ENCODE results near the gene A1CF. TPM values are rescaled to one million over a fixed set of nuclear protein-coding genes. Genes with fewer than 3 reads are reported as not detected.

A1CF gene, protein sequence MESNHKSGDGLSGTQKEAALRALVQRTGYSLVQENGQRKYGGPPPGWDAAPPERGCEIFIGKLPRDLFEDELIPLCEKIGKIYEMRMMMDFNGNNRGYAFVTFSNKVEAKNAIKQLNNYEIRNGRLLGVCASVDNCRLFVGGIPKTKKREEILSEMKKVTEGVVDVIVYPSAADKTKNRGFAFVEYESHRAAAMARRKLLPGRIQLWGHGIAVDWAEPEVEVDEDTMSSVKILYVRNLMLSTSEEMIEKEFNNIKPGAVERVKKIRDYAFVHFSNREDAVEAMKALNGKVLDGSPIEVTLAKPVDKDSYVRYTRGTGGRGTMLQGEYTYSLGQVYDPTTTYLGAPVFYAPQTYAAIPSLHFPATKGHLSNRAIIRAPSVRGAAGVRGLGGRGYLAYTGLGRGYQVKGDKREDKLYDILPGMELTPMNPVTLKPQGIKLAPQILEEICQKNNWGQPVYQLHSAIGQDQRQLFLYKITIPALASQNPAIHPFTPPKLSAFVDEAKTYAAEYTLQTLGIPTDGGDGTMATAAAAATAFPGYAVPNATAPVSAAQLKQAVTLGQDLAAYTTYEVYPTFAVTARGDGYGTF
- 100 to 1,000 TPM; 101 to 261 (median 171) TPM for total RNA-seq
- long read RNA-seq, full-length matches to known transcripts = 14 of 62 reads
- long read RNA-seq, partial matches to known transcripts = 34 of 62 reads
- long read RNA-seq, other reads (novel, unspliced or antisense) = 14 of 62 reads

DNA sequence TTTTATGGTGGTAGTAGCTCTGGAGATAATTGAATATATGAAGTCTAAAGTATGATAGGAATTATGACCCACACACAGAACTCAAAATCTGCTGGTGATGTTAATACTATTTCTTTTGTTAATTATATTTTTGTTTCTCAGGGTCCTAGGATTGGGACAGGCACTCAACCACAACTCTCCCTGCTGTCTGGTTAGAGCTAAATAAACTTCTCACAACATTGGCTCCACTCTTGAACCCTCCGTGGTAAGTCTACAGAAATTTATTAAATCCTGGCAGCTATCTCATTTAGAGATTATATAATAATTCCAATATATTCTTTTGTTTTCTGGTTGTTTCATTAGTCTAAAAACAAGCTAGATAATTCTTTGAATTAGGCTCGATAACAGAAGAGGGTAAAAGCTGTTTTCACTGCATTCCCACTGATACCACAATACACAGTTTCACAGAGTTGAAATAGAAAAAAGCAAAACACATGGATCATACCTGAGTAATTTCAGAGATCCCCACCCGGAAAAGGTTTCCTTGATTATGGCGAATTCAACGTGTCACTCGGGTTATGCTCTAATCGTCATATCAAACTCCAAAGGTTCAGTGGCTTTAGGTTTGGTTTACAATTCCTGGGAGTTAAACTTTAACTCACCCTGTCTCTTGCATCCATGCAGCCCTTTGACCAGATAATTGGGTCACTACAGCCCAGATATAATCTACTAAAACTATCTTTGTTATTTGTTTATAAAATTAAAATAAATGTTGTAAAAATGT is at the start of gene A1CF:
TSS of gene A1CF (minus strand) at position 531 of the 763 bp plus-strand sequence. CDS start 25,687 bp downstream, outside the sequence.
- WGBS (ENCODE audit: insufficient coverage, low coverage, low lambda C conversion rate, missing lambda C conversion rate) = 34% methylated on average over 7 of the region's 7 CpGs
- ATAC-seq (peak; percentile 70 to 82 (median 75)), DNase-seq (peak in 1 of 3 donors; percentile 57)
- TF ChIP-seq, protein P1, sequence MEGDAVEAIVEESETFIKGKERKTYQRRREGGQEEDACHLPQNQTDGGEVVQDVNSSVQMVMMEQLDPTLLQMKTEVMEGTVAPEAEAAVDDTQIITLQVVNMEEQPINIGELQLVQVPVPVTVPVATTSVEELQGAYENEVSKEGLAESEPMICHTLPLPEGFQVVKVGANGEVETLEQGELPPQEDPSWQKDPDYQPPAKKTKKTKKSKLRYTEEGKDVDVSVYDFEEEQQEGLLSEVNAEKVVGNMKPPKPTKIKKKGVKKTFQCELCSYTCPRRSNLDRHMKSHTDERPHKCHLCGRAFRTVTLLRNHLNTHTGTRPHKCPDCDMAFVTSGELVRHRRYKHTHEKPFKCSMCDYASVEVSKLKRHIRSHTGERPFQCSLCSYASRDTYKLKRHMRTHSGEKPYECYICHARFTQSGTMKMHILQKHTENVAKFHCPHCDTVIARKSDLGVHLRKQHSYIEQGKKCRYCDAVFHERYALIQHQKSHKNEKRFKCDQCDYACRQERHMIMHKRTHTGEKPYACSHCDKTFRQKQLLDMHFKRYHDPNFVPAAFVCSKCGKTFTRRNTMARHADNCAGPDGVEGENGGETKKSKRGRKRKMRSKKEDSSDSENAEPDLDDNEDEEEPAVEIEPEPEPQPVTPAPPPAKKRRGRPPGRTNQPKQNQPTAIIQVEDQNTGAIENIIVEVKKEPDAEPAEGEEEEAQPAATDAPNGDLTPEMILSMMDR (IDR thresholded peaks at IDR 0.05) = no peak
- TF ChIP-seq POLR2A (IDR thresholded peaks at IDR 0.05) = peak; percentile 90
- peaks cover 0 to 30% (median 6%) of the 10 kb centered on the region in 4 donors for H3K4me1 ChIP-seq
- H3K27me3 ChIP-seq = no peaks in the 10 kb centered on the region
- H3K36me3 ChIP-seq = no peaks in the 10 kb centered on the region
- peak within 1 kb of the TSS; percentile 79 to 82 (median 80) for H3K27ac ChIP-seq
- H3K4me3 ChIP-seq = peak within 1 kb of the TSS; percentile 35 to 63 (median 57)
- H3K9me3 ChIP-seq = no peaks in the 10 kb centered on the region
- intact Hi-C loops (cut with DNase I) = no loop called here

DNA sequence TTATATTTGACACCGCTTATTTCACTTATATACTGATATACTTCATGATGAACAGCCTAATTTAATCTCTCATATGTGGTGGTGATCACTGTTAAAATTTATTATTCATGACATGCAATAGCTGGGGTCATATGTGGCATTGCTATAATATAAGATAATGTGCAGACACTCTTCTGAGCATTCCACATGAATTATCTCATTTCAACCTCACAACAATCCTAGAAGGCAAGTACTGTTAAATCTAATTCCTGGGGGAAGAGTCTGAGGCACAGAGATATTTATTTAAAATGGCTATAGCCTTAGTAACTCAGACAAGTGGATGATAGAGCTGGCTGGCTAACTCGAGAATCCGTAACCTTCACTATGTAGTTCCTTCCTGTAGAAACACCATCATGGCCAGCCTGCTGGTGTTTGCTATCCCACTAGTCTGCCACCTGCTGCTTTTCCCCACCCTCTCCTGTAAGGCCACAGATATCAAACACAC is 46.6 kb upstream of the A1CF start:
- no peaks in the 10 kb centered on the region for H3K27me3 ChIP-seq
- ATAC-seq (no peak), DNase-seq (no peak)
- H3K4me3 ChIP-seq = no peak overlapping the region
- no peaks in the 10 kb centered on the region for H3K36me3 ChIP-seq
- no peaks in the 10 kb centered on the region for H3K9me3 ChIP-seq
- no peak for TF ChIP-seq POLR2A (IDR thresholded peaks at IDR 0.05)
- TF ChIP-seq, protein P1 (IDR thresholded peaks at IDR 0.05) = no peak
- 64% methylated on average over 3 of the region's 3 CpGs for WGBS (ENCODE audit: insufficient coverage, low coverage, low lambda C conversion rate, missing lambda C conversion rate)
- no peak overlapping the region for H3K27ac ChIP-seq
- H3K4me1 ChIP-seq = no peaks in the 10 kb centered on the region
- intact Hi-C loops (cut with DNase I) = no loop called here

DNA sequence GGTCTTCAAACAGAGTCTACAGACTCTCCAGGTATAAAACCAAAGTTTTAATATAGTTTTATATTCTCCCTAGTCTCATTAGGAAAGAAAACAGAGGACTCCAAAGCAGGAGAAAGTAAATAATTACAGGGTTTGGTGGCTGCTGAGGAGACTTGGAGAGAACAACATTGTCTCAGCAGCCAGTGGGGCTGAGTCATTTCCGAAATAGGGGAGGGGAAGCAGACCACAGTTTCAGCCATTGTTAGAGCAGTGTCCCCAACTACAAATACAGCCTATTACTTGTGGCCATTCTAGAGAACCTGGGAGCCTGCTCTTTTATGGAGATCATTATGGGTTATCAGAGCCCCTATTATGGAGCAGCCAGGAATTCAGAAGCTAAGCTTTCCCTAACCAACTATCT is 44.2 kb upstream of the A1CF start:
- intact Hi-C loops (cut with DNase I) = no loop called here
- ATAC-seq (no peak), DNase-seq (no peak)
- H3K4me1 ChIP-seq = no peaks in the 10 kb centered on the region
- WGBS (ENCODE audit: insufficient coverage, low coverage, low lambda C conversion rate, missing lambda C conversion rate) = 42% methylated on average over 1 of the region's 1 CpG
- H3K4me3 ChIP-seq = no peak overlapping the region
- no peaks in the 10 kb centered on the region for H3K36me3 ChIP-seq
- TF ChIP-seq, protein P1 (IDR thresholded peaks at IDR 0.05) = no peak
- no peak for TF ChIP-seq POLR2A (IDR thresholded peaks at IDR 0.05)
- no peaks in the 10 kb centered on the region for H3K27me3 ChIP-seq
- H3K9me3 ChIP-seq = no peaks in the 10 kb centered on the region
- H3K27ac ChIP-seq = no peak overlapping the region

DNA sequence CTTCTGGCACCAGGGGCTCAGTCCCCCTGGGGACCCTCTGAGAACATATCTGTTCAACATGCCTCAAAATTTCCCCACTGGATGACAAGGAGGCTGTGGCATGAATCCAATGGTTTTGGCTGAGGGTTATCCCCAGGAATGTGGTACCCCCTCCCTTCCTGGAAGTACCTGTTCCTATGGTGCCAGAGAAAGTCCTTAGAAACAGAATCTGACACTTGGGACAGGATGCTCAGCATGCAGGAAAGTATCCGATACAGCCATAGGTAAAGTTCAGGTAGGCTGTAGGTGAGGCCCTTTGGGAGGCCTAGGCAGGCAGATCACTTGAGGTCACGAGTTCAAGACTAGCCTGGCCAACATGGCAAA is 42.7 kb upstream of the A1CF start:
- Histone ChIP-seq H3K27me3 (no peaks in the 10 kb centered on the region), H3K36me3 (no peaks in the 10 kb centered on the region), H3K9me3 (no peaks in the 10 kb centered on the region), H3K27ac (no peak overlapping the region), H3K4me1 (no peaks in the 10 kb centered on the region), H3K4me3 (no peak overlapping the region)
- 100% methylated on average over 1 of the region's 2 CpGs for WGBS (ENCODE audit: insufficient coverage, low coverage, low lambda C conversion rate, missing lambda C conversion rate)
- DNase-seq = no peak
- ATAC-seq = no peak
- TF ChIP-seq, protein P1 (IDR thresholded peaks at IDR 0.05) = no peak
- TF ChIP-seq POLR2A (IDR thresholded peaks at IDR 0.05) = no peak
- intact Hi-C loops (cut with DNase I) = no loop called here

Data from right lobe of liver (tissue), 6 donors.